K562 (cell line): ENCODE data around the gene PTBP3. TPM values are rescaled to one million over a fixed set of nuclear protein-coding genes. Genes with fewer than 3 reads are reported as not detected.

Source experiments
- CBX2 ChIP-seq: fragments of 200-600 bp; sonication (generic); IDR thresholded peaks from one replicate; pipeline ENCODE4 v1.6.1; 2012; ENCODE audit warnings: mild to moderate bottlenecking, low read length, inconsistent platforms; ENCODE audit not compliant: insufficient read depth, poor library complexity, severe bottlenecking
- ESRRA ChIP-seq: fragments of 450-650 bp; IDR thresholded peaks from 2 replicates; pipeline ENCODE4 v1.6.1; 2014; ENCODE audit warnings: low read depth, mild to moderate bottlenecking, moderate library complexity, borderline replicate concordance
- ETS2 ChIP-seq: IDR thresholded peaks from 2 replicates; pipeline ENCODE4 v1.6.1; 2016; ENCODE audit warnings: borderline replicate concordance, missing genetic modification characterization, mild to moderate bottlenecking, moderate library complexity, missing compliant biosample characterization; ENCODE audit not compliant: poor library complexity, severe bottlenecking
- MAZ ChIP-seq, 2 experiments: fragments of 450-650 bp in 1 of 2; sonication (generic) in 1 of 2; formaldehyde crosslinking; IDR thresholded peaks in 1 of 2; conservative IDR thresholded peaks in 1 of 2; 2 replicates each; pipeline versions ENCODE4 v1.4.0 to v1.5.0; 2020; ENCODE audit warnings: mild to moderate bottlenecking in 1 of 2, missing genetic modification reagents in 1 of 2
- MLLT1 ChIP-seq, 2 experiments: fragments of 450-650 bp; IDR thresholded peaks; 2 replicates each; pipeline ENCODE4 v1.6.1; 2016
- MYC ChIP-seq, 2 experiments: fragments of 250-450 bp in 1 of 2; sonication (Bioruptor Pico) in 1 of 2; IDR thresholded peaks; 2 replicates each; pipeline versions ENCODE4 v1.5.1 to v1.6.1; 2012 to 2021; ENCODE audit warnings: low read depth in 2 of 2, borderline replicate concordance in 1 of 2, improper control_type of control experiment in 1 of 2, low read length in 1 of 2, mild to moderate bottlenecking in 1 of 2, moderate library complexity in 1 of 2
- NFXL1 ChIP-seq: fragments of 450-650 bp; formaldehyde crosslinking; IDR thresholded peaks from 2 replicates; pipeline ENCODE4 v1.4.0; 2021; ENCODE audit warnings: mild to moderate bottlenecking
- NR2C2 ChIP-seq, 2 experiments: fragments of 200-800 bp in 1 of 2; sonication (Bioruptor generic) in 1 of 2; sonication (generic) in 1 of 2; formaldehyde crosslinking in 1 of 2; IDR thresholded peaks; 2 replicates each; pipeline versions ENCODE4 v1.6.1 to v1.8.0; 2016 to 2022; ENCODE audit warnings: mild to moderate bottlenecking in 1 of 2, missing compliant biosample characterization in 1 of 2, missing genetic modification characterization in 1 of 2, missing genetic modification reagents in 1 of 2
- NUFIP1 ChIP-seq: fragments of 450-650 bp; IDR thresholded peaks from 2 replicates; pipeline ENCODE4 v1.6.1; 2018; ENCODE audit not compliant: partially characterized antibody
- PTBP1 ChIP-seq: fragments of 200-400 bp; formaldehyde crosslinking; IDR thresholded peaks from 2 replicates; pipeline ENCODE4 v1.6.1; 2017; ENCODE audit warnings: low read depth, low read length
- RBM17 ChIP-seq: fragments of 200-400 bp; formaldehyde crosslinking; IDR thresholded peaks from 2 replicates; pipeline ENCODE4 v1.6.1; 2017; ENCODE audit warnings: low read depth, mild to moderate bottlenecking, low read length, borderline replicate concordance
- SETDB1 ChIP-seq: IDR thresholded peaks from one replicate; pipeline ENCODE4 v1.6.1; 2012; ENCODE audit warnings: low read length, control low read depth, inconsistent platforms
- TEAD1 ChIP-seq, 2 experiments: fragments of 450-650 bp in 1 of 2; sonication (generic) in 1 of 2; formaldehyde crosslinking; IDR thresholded peaks; 2 replicates each; pipeline versions ENCODE4 v1.4.0 to v1.8.0; 2020 to 2022; ENCODE audit warnings: mild to moderate bottlenecking in 2 of 2, missing genetic modification reagents in 1 of 2
- TEAD4 ChIP-seq, 2 experiments: sonication (generic) in 1 of 2; formaldehyde crosslinking in 1 of 2; IDR thresholded peaks; 2 replicates each; pipeline versions ENCODE4 v1.6.1 to v1.8.0; 2012 to 2022; ENCODE audit warnings: borderline replicate concordance in 1 of 2, inconsistent platforms in 1 of 2, low read length in 1 of 2, mild to moderate bottlenecking in 1 of 2, missing genetic modification reagents in 1 of 2
- ZBTB8A ChIP-seq: fragments of 450-650 bp; IDR thresholded peaks from 2 replicates; pipeline ENCODE4 v1.6.1; 2018; ENCODE audit warnings: mild to moderate bottlenecking, moderate library complexity; ENCODE audit not compliant: partially characterized antibody
- ZMIZ1 ChIP-seq, 2 experiments: fragments of 150-350 bp in 1 of 2; IDR thresholded peaks; 2 replicates each; pipeline ENCODE4 v1.6.1; 2012 to 2016; ENCODE audit warnings: low read depth in 2 of 2, low read length in 2 of 2, mild to moderate bottlenecking in 1 of 2, moderate library complexity in 1 of 2
- ZNF668 ChIP-seq: fragments of 250-450 bp; sonication (Bioruptor Pico); IDR thresholded peaks from 2 replicates; pipeline ENCODE4 v1.8.0; 2022; ENCODE audit warnings: mild to moderate bottlenecking, inconsistent platforms
- ZNF76 ChIP-seq: fragments of 250-450 bp; sonication (Bioruptor Pico); IDR thresholded peaks from 2 replicates; pipeline ENCODE4 v1.4.0; 2020; ENCODE audit warnings: mild to moderate bottlenecking, moderate library complexity, borderline replicate concordance
- polyA plus RNA-seq, 8 experiments: library from polyadenylated mRNA; depleted of rRNA in 4 of 8; stranded (reverse) in 5 of 8; unstranded in 3 of 8; fragments of >200 nt; fragmentation: Nextera tagmentation in 2 of 8; fragmentation: Illumina TruSeq in 1 of 8; extraction: Ambion mirVana in 2 of 8; extraction: Trizol in 1 of 8; gene quantifications; 2 replicates each; pipeline versions ENCODE4 v1.2.1 to v1.2.3, GENCODE V29; 2011 to 2014; ENCODE audit warnings: inconsistent platforms in 1 of 8, missing spikeins in 1 of 8
- total RNA-seq, 7 experiments: library from RNA; depleted of rRNA in 6 of 7; stranded (reverse); fragments of >200 nt in 6 of 7; fragmentation: Illumina TruSeq in 2 of 7; extraction: Trizol in 2 of 7; gene quantifications; 2 replicates each; pipeline versions ENCODE4 v1.2.1 to v1.2.3, GENCODE V29; 2011 to 2021; ENCODE audit warnings: low replicate concordance in 1 of 7
- TF ChIP-seq, protein P1 (sequence below): fragments of 250-450 bp; sonication (Bioruptor Pico); IDR thresholded peaks from 2 replicates; pipeline ENCODE4 v1.5.0; 2021

PTBP3 gene
- total and polyA plus RNA-seq, 9 of the 15 experiments (the other 6 are each of a cell fraction or from before 2014, with no cell fraction given), result 22.4 to 132 (median 68.0) TPM

- TF ChIP-seq ZMIZ1 (IDR thresholded peaks at IDR 0.05; ENCODE audit: low read depth in 2 of 2, low read length in 2 of 2) (peak in 1 of 2 experiments; percentile 23; a peak in 1 of 4 replicates), ZNF76 (CRISPR knock-in tag) (0 out of 2 replicates have a peak, but pooled peaks have one; percentile 30), NR2C2 (CRISPR knock-in tag; IDR thresholded peaks at IDR 0.05) (no peak), NR2C2 (tag; IDR thresholded peaks at IDR 0.05) (peak; percentile 63; the same call in 1 of the 2 replicates), RBM17 (no peak), PTBP1 (no peak), NFXL1 (CRISPR knock-in tag) (no peak), SETDB1 (no peak), CBX2 (no peak), MYC (IDR thresholded peaks at IDR 0.05; ENCODE audit: low read depth, low read length) (peak; percentile 80), MYC (CRISPR knock-in tag; IDR thresholded peaks at IDR 0.05; ENCODE audit: borderline replicate concordance, low read depth) (no peak), ESRRA (no peak), ETS2 (tag) (no peak), TEAD1 (CRISPR knock-in tag; IDR thresholded peaks at IDR 0.05) (no peak), NUFIP1 (no peak), ZNF668 (CRISPR knock-in tag) (no peak), MAZ (CRISPR knock-in tag; conservative IDR thresholded peaks at IDR 0.05 in 1 of 2, IDR thresholded peaks at IDR 0.05 in 1 of 2) (peak; percentile 23 to 58; a peak in 2 of 4 replicates), ZBTB8A (no peak), MLLT1 (IDR thresholded peaks at IDR 0.05) (0 out of 4 replicates have a peak, but pooled peaks of 1 of the 2 experiments have one; percentile 8), TEAD4 (IDR thresholded peaks at IDR 0.05; ENCODE audit: low read length) (peak; percentile 36; the same call in 1 of the 2 replicates), TEAD4 (CRISPR knock-in tag; IDR thresholded peaks at IDR 0.05; ENCODE audit: borderline replicate concordance) (no peak)
- TF ChIP-seq, protein P1, sequence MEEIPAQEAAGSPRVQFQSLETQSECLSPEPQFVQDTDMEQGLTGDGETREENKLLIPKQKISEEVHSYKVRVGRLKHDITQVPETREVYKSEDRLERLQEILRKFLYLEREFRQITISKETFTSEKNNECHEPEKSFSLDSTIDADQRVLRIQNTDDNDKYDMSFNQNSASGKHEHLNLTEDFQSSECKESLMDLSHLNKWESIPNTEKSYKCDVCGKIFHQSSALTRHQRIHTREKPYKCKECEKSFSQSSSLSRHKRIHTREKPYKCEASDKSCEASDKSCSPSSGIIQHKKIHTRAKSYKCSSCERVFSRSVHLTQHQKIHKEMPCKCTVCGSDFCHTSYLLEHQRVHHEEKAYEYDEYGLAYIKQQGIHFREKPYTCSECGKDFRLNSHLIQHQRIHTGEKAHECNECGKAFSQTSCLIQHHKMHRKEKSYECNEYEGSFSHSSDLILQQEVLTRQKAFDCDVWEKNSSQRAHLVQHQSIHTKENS (CRISPR knock-in tag), result no peak
Observed at GRCh38 chr9:112174222-112174964, 159.0 kb downstream of the PTBP3 start (continued).
